NCI-H510A (cell line): ENCODE results near the gene TCN1.
"Not testable (repeated sequence)": the region's sequence is repeated elsewhere in the genome, so short reads cannot be mapped to it uniquely, and the experiment has no call there.

Source experiments
- DNase-seq: peaks from one replicate; lab custom pipeline; 2025; lab: John Stamatoyannopoulos, UW

TCN1 gene

GRCh38 chr11:59857439-59858434, 8.6 kb downstream of the TCN1 start:
- no peak for DNase-seq

GRCh38 chr11:59854871-59855270, 11.4 kb downstream of the TCN1 start:
- DNase-seq, result no peak

GRCh38 chr11:59851416-59851815, 14.9 kb downstream of the TCN1 start:
- not testable (repeated sequence) for DNase-seq

- not testable (repeated sequence) for DNase-seq
These were observed 16.7 kb downstream of the TCN1 start for GRCh38 chr11:59849551-59849950.

GRCh38 chr11:59849129-59849528, 17.2 kb downstream of the TCN1 start:
- DNase-seq, result no peak

GRCh38 chr11:59848439-59848838, 17.8 kb downstream of the TCN1 start:
- DNase-seq, result not testable (repeated sequence)

- DNase-seq, result no peak
These were observed 18.7 kb downstream of the TCN1 start for GRCh38 chr11:59847626-59848025.

- DNase-seq, result no peak
These were observed 19.7 kb downstream of the TCN1 start for GRCh38 chr11:59846556-59846955.

GRCh38 chr11:59845399-59845798, 20.9 kb downstream of the TCN1 start, which contains the start of gene CBLIF:
Gene CBLIF, minus strand, starts transcription at chr11:59845499. Its CDS starts 46 bp downstream, at chr11:59845453.
- DNase-seq, result no peak

GRCh38 chr11:59842316-59842715, 24.0 kb downstream of the TCN1 start:
- DNase-seq, result no peak

- DNase-seq, result no peak
These were observed 24.8 kb downstream of the TCN1 start for GRCh38 chr11:59841514-59841913.

GRCh38 chr11:59839615-59840014, 26.7 kb downstream of the TCN1 start:
- no peak for DNase-seq

GRCh38 chr11:59833602-59834001, 32.7 kb downstream of the TCN1 start:
- DNase-seq, result no peak

- DNase-seq, result no peak
These were observed 36.9 kb downstream of the TCN1 start for GRCh38 chr11:59829358-59829757.

- DNase-seq, result peak; percentile 11
These were observed 43.2 kb downstream of the TCN1 start for GRCh38 chr11:59822989-59823566.

GRCh38 chr11:59818572-59818971, 47.7 kb downstream of the TCN1 start:
- DNase-seq, result no peak

- DNase-seq, result not testable (repeated sequence)
These were observed 49.9 kb downstream of the TCN1 start for GRCh38 chr11:59816434-59816833.

- DNase-seq, result no peak
These were observed 50.5 kb downstream of the TCN1 start for GRCh38 chr11:59815754-59816153.

- no peak for DNase-seq
These were observed 52.3 kb downstream of the TCN1 start for GRCh38 chr11:59814021-59814420.

GRCh38 chr11:59813364-59813763, 52.9 kb downstream of the TCN1 start:
- no peak for DNase-seq

- DNase-seq, result no peak
These were observed 54.1 kb downstream of the TCN1 start for GRCh38 chr11:59812220-59812619.

GRCh38 chr11:59810911-59811259, 55.4 kb downstream of the TCN1 start:
- DNase-seq, result no peak

- peak; percentile 92 for DNase-seq
These were observed 55.9 kb downstream of the TCN1 start, which contains the start of gene MRPL16 for GRCh38 chr11:59810189-59810910. Gene MRPL16, minus strand, starts transcription at chr11:59810778. Its CDS starts 120 bp downstream, at chr11:59810658.
